GM12878 (cell line): ENCODE data around the gene TNFRSF8. TPM values are rescaled to one million over a fixed set of nuclear protein-coding genes. Genes with fewer than 3 reads are reported as not detected.
A peak's percentile ranks its signal among the peaks of the same experiment; 100 is the strongest.

Experiments used
- CHD1 ChIP-seq: IDR thresholded peaks from 2 replicates; pipeline ENCODE4 v1.6.1; 2012; ENCODE audit warnings: low read depth, low read length, improper control_type of control experiment
- ETV6 ChIP-seq, 2 experiments: fragments of 450-650 bp in 1 of 2; IDR thresholded peaks in 1 of 2; conservative IDR thresholded peaks in 1 of 2; 2 replicates each; pipeline ENCODE4 v1.6.1; 2014; ENCODE audit warnings: antibody characterized with exemption in 1 of 2, borderline replicate concordance in 1 of 2, low read depth in 1 of 2, mild to moderate bottlenecking in 1 of 2, moderate library complexity in 1 of 2
- GABPA ChIP-seq: IDR thresholded peaks from 2 replicates; pipeline ENCODE4 v1.6.1; 2014; ENCODE audit warnings: antibody characterized with exemption, low read depth, mild to moderate bottlenecking, inconsistent platforms
- JUND ChIP-seq: IDR thresholded peaks from 2 replicates; pipeline ENCODE4 v1.6.1; 2012; ENCODE audit warnings: low read depth, mild to moderate bottlenecking, low read length, improper control_type of control experiment, moderate library complexity
- PKNOX1 ChIP-seq: fragments of 450-650 bp; IDR thresholded peaks from 2 replicates; pipeline ENCODE4 v1.6.1; 2016; ENCODE audit warnings: mild to moderate bottlenecking
- REST ChIP-seq: IDR thresholded peaks from 2 replicates; pipeline ENCODE4 v1.6.1; 2012; ENCODE audit warnings: mild to moderate bottlenecking, low read depth, low read length
- SMC3 ChIP-seq: IDR thresholded peaks from 2 replicates; pipeline ENCODE4 v1.6.1; 2011; ENCODE audit warnings: low read length, improper control_type of control experiment, borderline replicate concordance
- SUZ12 ChIP-seq: fragments of 200-600 bp; sonication (generic); IDR thresholded peaks from one replicate; pipeline ENCODE4 v1.6.1; 2018; ENCODE audit warnings: antibody characterized with exemption, mild to moderate bottlenecking; ENCODE audit not compliant: unreplicated experiment
- YBX1 ChIP-seq: fragments of 450-650 bp; IDR thresholded peaks from 2 replicates; pipeline ENCODE4 v1.6.1; 2016; ENCODE audit warnings: antibody characterized with exemption
- ZNF207 ChIP-seq: fragments of 450-650 bp; IDR thresholded peaks from 2 replicates; pipeline ENCODE4 v1.6.1; 2014; ENCODE audit warnings: antibody characterized with exemption, mild to moderate bottlenecking, borderline replicate concordance
- ZNF622 ChIP-seq: fragments of 450-650 bp; IDR thresholded peaks from 2 replicates; pipeline ENCODE4 v1.6.1; 2017; ENCODE audit warnings: mild to moderate bottlenecking, inconsistent platforms
- ZSCAN29 ChIP-seq: fragments of 450-650 bp; IDR thresholded peaks from 2 replicates; pipeline ENCODE4 v1.6.1; 2017; ENCODE audit warnings: mild to moderate bottlenecking, moderate library complexity
- polyA plus RNA-seq, 11 experiments: library from polyadenylated mRNA; depleted of rRNA in 4 of 11; unstranded in 6 of 11; stranded (reverse) in 5 of 11; fragments of >200 nt; fragmentation: Nextera tagmentation in 4 of 11; fragmentation: Illumina TruSeq in 1 of 11; extraction: Ambion mirVana in 4 of 11; extraction: Trizol in 1 of 11; gene quantifications; 1 replicate in 1 of 11; 2 replicates in 10 of 11; pipeline versions ENCODE4 v1.2.1 to v1.2.3, GENCODE V29; 2011 to 2016; ENCODE audit warnings: inconsistent platforms in 2 of 11, missing spikeins in 2 of 11, low read depth in 1 of 11
- total RNA-seq, 4 experiments: library from RNA; depleted of rRNA in 3 of 4; stranded (reverse); fragments of >200 nt in 3 of 4; fragmentation: Illumina TruSeq in 1 of 4; extraction: Trizol in 1 of 4; gene quantifications; 2 replicates each; pipeline versions ENCODE4 v1.2.1 to v1.2.3, GENCODE V29; 2013 to 2021
- TF ChIP-seq, protein P1 (sequence below): IDR thresholded peaks from 2 replicates; pipeline ENCODE4 v1.6.1; 2011; ENCODE audit warnings: borderline replicate concordance, low read depth, mild to moderate bottlenecking, moderate library complexity, low read length; ENCODE audit not compliant: insufficient read depth, poor library complexity, severe bottlenecking
- TF ChIP-seq, protein P2 (sequence below): IDR thresholded peaks from 2 replicates; pipeline ENCODE4 v1.6.1; 2011; ENCODE audit warnings: borderline replicate concordance, low read depth, mild to moderate bottlenecking, moderate library complexity, mixed read lengths, low read length; ENCODE audit not compliant: insufficient read depth; ENCODE audit errors: extremely low read length
- TF ChIP-seq, protein P3 (sequence below): fragments of 450-650 bp; IDR thresholded peaks from 2 replicates; pipeline ENCODE4 v1.6.1; 2016; ENCODE audit warnings: mild to moderate bottlenecking, moderate library complexity, borderline replicate concordance

TNFRSF8 gene
- total and polyA plus RNA-seq, 10 of the 15 experiments (the other 5 are each of a cell fraction or from before 2014, with no cell fraction given) = 9.8 to 114 (median 58.8) TPM

DNA sequence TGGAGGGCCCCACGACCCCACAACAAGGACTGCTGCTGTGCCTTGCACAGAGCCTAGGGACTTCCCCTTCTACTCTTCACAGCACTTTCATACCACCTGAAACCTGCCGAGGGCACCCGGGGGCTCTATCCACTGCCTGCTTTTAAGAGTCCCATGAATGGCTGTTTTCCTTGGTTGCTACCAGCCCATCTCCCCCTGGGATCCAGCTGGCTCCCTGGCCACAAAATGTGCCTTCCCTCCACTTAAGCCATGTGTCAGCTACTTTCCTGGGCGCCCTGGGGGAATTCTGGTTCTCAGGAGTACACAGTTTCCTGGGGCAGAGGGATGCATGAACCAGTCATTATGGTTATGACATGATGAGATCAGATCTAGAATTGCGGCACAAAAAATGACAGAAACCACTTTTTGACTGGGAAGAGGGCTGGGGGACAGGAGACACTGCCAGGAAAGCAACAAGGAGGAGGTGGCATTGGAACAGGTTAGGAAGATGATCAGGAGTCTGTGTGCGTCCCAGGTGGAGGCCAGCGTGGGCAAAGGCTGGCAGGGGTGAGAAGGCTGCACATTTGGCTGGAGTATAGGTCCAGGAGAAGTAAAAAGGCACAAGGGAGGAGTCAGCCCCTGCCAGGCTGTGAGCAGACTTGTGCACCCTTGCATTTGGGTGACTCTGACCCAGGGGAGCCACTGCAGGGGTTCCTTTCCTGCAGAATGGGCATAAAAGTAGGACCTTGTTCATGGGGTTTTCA lies 3.2 kb upstream of the TNFRSF8 start (continued):
- TF ChIP-seq REST = no peak
- TF ChIP-seq, protein P1, sequence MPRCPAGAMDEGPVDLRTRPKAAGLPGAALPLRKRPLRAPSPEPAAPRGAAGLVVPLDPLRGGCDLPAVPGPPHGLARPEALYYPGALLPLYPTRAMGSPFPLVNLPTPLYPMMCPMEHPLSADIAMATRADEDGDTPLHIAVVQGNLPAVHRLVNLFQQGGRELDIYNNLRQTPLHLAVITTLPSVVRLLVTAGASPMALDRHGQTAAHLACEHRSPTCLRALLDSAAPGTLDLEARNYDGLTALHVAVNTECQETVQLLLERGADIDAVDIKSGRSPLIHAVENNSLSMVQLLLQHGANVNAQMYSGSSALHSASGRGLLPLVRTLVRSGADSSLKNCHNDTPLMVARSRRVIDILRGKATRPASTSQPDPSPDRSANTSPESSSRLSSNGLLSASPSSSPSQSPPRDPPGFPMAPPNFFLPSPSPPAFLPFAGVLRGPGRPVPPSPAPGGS = peak; percentile 43
- no peak for TF ChIP-seq CHD1
- no peak for TF ChIP-seq JUND
- no peak for TF ChIP-seq ZNF622
- no peak for TF ChIP-seq SMC3
- TF ChIP-seq, protein P2, sequence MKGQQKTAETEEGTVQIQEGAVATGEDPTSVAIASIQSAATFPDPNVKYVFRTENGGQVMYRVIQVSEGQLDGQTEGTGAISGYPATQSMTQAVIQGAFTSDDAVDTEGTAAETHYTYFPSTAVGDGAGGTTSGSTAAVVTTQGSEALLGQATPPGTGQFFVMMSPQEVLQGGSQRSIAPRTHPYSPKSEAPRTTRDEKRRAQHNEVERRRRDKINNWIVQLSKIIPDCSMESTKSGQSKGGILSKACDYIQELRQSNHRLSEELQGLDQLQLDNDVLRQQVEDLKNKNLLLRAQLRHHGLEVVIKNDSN = no peak
- no peak for TF ChIP-seq SUZ12
- TF ChIP-seq, protein P3, sequence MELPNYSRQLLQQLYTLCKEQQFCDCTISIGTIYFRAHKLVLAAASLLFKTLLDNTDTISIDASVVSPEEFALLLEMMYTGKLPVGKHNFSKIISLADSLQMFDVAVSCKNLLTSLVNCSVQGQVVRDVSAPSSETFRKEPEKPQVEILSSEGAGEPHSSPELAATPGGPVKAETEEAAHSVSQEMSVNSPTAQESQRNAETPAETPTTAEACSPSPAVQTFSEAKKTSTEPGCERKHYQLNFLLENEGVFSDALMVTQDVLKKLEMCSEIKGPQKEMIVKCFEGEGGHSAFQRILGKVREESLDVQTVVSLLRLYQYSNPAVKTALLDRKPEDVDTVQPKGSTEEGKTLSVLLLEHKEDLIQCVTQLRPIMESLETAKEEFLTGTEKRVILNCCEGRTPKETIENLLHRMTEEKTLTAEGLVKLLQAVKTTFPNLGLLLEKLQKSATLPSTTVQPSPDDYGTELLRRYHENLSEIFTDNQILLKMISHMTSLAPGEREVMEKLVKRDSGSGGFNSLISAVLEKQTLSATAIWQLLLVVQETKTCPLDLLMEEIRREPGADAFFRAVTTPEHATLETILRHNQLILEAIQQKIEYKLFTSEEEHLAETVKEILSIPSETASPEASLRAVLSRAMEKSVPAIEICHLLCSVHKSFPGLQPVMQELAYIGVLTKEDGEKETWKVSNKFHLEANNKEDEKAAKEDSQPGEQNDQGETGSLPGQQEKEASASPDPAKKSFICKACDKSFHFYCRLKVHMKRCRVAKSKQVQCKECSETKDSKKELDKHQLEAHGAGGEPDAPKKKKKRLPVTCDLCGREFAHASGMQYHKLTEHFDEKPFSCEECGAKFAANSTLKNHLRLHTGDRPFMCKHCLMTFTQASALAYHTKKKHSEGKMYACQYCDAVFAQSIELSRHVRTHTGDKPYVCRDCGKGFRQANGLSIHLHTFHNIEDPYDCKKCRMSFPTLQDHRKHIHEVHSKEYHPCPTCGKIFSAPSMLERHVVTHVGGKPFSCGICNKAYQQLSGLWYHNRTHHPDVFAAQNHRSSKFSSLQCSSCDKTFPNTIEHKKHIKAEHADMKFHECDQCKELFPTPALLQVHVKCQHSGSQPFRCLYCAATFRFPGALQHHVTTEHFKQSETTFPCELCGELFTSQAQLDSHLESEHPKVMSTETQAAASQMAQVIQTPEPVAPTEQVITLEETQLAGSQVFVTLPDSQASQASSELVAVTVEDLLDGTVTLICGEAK = no peak
- no peak for TF ChIP-seq YBX1
- TF ChIP-seq PKNOX1 = 0 out of 2 replicates have a peak, but pooled peaks have one; percentile 12
- TF ChIP-seq ZNF207 = no peak
- peak in 1 of 2 experiments; percentile 53; a peak in 1 of 4 replicates for TF ChIP-seq ETV6 (conservative IDR thresholded peaks at IDR 0.05 in 1 of 2, IDR thresholded peaks at IDR 0.05 in 1 of 2; ENCODE audit: borderline replicate concordance in 1 of 2, low read depth in 1 of 2)
- no peak for TF ChIP-seq ZSCAN29
- no peak for TF ChIP-seq GABPA
